Stimulated activated naive CD4-positive, alpha-beta T cell (primary cell): ENCODE measurements around the gene ISCU.
A peak's percentile ranks its signal among the peaks of the same experiment; 100 is the strongest.

Experiments
- DNase-seq, 6 experiments: peaks; one replicate each; lab custom pipeline; 2025; lab: John Stamatoyannopoulos, UW

ISCU gene

DNA sequence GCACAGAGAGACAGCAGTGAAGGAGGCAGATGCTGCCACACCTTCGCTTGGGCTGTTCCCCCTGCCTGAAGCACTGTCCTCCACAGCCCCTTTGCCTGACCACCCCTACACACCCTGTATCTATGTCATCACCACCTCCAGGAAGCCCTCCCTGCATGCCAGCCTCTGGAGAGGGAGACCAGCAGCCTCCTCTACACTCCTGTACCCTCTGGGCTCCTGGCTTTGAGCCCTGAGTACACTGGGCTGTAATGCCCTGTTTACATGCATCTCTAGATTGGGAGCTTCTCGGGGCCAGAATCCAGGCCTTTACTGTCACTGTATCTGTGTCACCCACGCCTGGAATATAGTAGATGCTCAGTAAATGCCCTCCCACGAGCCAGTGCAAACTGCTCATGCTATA is 41.3 kb downstream of the ISCU start:
- DNase-seq = no peak

DNA sequence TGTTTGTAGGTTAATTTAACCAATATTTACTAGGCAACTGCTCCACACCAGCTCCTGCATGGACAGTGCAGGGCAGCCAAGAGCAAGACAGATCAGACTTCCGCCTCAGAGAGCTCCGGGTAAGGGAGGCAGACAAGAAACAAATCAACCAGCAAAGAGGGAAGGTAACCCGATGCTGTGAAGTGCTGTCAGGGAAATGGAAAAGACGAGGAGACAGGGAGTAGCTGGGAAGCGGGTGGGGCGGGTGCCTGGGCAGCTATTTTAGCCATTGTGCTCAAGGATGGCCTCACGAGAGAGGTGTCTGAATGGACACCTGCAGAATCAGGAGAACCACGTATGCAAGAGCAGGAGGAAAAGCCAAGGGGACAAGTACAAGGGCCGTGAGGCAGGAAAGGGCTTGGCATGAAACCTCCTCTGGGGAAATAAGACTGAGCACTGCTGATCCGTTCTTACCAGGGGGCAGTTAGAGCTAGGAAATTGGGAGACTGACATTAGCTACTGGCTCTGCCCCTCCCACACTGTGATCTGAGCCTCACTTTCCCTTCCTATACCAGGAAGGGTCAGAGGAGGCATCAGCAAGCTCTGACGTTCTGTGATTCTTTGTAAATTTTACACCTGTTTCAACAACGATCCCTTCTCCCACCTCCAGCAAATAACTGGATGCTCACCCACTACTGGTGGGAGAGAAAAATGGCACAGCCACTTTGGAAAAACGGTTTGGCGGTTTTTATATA is 42.0 kb downstream of the ISCU start:
- no peak for DNase-seq

DNA sequence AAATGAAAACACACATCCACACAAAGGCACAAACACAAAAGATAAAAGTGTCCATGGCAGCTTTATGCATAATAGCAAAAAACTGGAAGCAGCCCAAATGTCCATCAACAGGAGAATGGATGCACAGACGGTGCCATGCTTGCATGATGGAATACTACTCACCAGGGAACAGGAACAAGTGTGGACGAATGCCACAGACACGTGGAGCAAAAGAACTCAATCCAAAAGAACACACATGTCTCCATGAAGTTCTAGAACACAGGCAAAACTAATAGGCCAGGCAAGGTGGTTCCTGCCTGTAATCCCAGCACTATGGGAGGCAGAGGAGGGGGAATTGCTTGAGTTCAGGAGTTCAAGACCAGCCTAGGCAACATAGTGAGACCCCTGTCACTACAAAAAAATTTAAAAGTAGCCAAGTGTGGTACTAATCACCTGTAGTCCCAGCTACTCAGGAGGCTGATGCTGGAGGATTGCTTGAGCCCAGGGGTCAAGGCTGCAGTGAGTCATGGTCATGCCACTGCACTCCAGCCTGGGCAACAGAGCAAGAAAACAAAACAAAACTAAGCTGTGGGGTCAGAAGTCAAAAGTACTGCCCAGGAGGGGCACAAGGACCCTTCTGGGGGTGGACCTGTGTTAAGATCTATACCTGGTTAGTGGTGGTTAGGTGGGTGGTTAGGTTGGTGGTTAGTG is 42.7 kb downstream of the ISCU start:
- no peak for DNase-seq

DNA sequence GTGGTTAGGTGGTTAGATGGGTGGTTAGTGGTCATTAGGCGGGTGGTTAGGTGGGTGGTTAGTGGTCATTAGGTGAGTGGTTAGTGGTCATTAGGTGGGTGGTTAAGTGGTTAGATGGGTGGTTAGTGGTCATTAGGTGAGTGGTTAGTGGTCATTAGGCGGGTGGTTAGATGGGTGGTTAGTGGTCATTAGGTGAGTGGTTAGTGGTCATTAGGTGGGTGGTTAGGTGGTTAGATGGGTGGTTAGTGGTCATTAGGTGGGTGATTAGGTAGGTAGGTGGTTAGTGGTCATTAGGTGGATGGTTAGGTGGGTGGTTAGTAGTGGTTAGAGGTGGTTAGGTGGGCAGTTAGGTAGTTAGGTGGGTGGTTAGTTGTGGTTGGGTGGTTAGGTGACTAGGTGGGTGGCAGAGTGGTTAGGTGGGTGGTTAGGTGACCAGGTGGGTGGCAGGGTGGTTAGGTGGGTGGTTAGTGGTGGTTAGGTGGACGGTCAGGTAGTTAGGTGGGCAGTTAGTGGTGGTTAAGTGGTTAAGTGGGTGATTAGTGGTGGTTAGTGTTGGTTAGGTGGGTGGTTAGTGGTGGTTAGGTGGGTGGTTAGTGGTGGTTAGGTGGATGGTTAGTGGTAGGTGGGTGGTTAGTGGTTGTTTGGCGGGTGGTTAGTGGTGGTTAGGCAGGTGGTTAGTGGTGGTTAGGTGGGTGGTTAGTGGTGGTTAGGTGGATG is 43.5 kb downstream of the ISCU start:
- no peak for DNase-seq

GRCh38 chr12:108606492-108606891 is 44.1 kb downstream of the ISCU start:
- DNase-seq = no peak

DNA sequence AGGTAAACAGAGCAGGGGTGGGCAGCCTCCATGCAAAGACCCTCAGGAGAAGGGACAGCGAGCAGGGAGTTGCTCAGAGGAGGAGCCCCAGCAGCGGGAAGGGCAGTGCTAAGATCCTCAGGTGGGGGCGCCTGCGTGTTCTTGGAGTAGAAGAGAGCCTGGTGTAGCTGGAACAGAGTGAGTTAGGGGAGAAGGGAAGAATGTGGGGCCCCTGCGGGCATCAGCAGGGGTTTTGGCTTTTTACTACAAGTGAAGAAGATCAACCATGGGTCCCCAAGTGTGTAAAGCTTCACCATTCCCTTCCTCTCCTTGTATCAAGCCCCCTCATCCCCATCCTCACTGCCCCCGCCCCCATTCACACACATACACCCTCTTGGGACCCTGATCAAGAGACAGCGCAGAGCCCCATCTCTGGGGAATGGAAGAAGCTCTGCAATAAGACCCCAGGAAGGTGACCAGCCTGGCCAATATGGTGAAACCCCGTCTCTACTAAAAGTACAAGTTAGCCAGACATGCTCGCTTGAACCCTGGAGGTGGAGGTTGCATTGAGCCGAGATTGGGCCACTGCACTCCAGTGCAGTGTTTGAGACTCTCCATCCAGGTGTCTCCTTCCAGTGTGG is 45.7 kb downstream of the ISCU start:
- no peak for DNase-seq

DNA sequence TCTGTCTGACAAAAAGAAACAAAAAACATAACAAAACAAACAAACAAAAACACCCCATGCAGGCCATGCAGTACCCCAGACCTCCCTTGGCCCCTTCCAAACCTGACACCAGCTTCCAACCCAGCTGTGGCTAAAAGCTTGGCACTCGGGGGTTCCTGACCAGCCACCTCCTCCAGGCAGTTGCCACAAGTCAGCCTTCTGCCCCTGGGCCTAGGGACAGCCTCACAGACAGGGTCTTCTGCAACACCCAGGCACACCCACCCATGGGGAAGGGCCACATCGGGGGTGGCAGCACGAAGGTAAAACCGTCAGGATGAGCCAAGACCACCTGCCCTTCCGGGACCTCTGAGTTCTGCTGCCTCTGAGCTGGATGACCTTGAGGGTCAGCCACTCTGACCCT is 46.2 kb downstream of the ISCU start:
- no peak for DNase-seq

DNA sequence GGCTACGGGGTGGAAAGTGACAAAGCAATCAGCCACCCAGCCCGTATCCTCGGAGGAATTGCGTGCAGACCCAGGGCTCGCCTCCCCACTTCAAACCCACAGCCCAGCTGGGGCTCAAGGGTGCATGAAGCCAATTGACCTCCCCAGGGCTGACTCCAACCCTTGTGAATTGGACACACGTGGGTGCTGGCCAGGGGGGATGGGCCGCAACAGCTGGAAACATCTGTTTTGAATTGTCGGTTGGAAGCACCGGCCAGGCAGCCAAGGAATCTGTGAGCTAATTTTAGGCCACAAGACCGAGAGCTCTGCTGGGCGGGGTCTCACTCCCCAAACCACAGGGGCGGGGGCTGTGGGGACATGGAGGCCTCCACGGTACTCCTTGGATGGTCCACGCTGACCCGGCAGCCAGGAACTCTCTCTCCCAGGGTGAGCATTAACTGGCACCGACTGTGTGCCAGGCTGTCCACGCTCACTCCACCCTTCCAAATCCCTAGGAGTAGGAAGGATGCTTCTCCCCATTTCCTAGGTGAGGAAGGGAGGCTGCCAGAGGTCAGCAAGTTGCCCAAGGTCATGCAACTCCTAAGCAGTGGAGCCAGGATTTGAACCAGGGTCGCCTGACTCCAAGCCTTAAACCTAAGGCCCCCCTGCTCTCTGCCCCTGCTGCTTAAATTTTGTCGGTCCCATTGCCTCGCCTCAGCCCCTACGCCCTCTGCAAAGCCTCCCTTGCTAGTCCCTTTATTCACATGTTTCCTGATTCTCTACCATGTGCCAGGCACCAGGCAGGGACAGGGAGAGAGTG is 47.3 kb downstream of the ISCU start:
- DNase-seq = no peak

DNA sequence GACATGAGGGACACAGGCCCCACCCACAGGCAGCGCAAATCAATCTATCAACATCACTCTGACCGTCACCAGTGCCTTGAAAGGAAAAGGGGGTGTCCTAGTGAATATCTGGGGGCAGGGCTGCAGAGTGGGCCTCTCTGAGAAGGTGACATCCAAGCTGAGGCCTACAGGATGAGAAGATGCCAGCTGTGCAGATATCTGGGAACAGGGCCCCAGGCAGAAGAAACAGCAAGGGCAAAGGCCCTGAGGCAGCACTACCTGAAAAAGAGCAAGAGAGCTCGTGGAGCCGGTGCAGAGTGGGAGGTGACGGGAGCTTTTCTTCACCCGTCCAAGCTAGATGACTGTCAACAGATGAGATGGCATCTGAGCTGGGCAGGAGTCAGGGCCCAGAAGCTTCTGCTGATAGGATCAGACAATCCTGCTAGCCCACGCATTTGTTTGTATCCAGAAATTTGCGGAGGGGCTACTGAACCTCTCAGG is 48.0 kb downstream of the ISCU start:
- no peak for DNase-seq

- no peak for DNase-seq
Measured at GRCh38 chr12:108610856-108611605, 48.6 kb downstream of the ISCU start.

DNA sequence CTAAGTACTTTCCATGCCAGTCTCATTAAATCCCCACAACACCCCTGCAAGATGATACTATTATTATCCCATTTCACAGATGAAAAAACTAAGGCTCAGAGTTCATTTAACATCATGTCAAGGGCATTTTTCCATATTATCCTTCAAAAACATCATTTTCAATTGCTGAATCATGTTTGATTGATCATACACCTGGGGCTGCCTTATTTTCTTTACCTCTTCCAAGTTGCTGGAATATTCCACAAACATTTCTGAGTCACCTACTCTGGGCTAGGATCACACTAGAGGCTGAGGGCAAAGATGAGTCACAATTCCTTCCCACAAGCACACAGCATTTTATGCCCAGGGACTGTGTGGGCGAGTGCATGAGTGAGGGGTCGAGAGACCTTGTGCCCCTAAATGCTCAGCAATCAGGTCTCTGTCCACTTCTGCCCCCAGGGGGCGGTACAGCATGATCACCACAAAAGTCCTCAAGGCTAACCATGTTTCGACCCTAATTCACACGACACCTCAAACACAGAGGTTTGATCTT is 49.6 kb downstream of the ISCU start:
- peak in 5 of 6 experiments; percentile 15 to 44 (median 30) for DNase-seq

DNA sequence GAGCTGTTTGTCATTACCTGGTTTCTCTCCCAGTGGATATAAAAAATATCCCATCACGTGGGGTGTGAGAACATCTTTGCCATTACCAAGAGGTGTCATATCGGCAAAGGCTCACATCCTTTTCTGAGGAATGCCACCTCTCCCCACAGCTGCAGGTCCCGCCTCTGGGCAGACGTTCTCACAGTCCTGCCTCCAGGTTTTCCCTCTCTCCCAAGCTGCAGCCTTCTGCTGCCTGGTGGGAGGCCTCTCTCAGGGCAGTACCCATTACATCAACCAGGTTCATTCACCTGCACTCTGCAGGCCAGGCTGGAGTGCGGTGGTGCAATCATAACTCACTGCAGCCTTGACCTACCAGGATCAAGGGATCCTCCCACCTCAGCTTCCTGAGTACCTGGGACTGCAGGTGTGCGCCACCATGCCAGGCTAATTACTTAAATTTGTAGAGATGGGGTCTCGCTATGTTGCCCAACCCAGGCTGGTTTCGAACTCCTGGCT is 50.4 kb downstream of the ISCU start:
- no peak for DNase-seq

- no peak for DNase-seq
Measured at GRCh38 chr12:108613548-108613947, 51.2 kb downstream of the ISCU start.

DNA sequence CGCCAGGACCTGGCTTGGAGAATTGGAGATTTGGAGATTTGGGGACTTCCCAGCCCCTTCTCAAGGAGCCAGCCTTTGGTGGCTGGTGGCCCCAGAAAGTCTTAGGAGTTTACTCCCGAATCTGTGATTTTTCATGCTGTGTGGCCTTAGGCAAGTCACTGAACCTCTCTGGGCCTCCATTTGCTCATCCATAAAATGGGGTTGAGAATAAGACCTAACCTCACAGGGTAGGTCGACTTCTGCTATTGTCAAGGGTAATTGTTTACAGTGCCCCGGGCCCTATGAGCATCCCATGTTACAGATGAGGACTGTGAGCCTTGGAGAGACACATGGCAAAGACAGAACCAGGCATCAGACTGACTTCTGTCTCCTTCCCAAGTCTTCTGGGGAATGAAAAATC is 51.6 kb downstream of the ISCU start:
- no peak for DNase-seq

DNA sequence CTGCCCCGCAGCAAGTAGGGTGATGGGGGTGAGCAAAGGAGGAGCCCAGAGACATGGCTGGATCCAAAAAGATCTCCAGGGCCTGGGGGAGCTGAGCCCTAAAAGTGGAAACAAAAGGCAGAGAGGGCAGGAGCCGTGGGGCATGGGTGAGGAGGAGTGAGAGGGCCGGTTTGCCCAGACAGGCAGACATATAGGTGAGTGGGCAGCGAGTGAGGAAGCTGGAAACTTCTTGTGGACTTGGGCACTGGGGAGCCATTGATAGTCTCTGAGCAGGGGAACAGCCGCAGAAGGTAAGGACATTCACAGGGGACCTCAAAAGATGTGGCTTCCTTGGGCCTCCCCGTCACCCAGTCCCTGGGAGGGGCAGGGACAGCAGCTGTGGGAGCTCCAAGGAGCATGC is 52.2 kb downstream of the ISCU start:
- no peak for DNase-seq

- no peak for DNase-seq
Measured at GRCh38 chr12:108615918-108616317, 53.5 kb downstream of the ISCU start.

DNA sequence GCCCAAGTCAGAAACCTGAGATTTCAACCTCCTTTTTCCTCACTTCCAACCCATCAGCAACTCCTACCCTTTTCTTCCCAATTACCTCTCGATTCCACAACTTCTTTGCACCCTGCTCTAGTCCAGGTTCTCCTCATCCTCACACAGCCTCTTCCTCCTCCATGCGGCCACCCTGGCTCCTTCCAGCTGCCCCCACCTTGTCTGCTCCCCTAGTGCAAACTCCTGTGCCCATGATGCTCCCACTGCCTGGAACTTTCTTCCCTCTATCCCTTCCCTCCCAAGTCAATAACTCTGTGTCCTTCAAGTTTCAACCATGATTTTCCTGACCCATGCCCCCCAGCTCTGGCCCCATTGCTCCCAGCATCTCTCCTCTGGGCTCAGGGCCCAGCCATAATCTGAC is 54.0 kb downstream of the ISCU start:
- no peak for DNase-seq

GRCh38 chr12:108616941-108617858 is 54.8 kb downstream of the ISCU start:
- peak; percentile 30 to 59 (median 42) for DNase-seq
